Epithelial cell of proximal tubule (primary cell): ENCODE results near the gene QRSL1. TPM values are rescaled to one million over a fixed set of nuclear protein-coding genes. Genes with fewer than 3 reads are reported as not detected.
"Not testable (repeated sequence)": the region's sequence is repeated elsewhere in the genome, so short reads cannot be mapped to it uniquely, and the experiment has no call there.

Experiments used
- DNase-seq: peaks from one replicate; pipeline ENCODE4 v3.0.0-alpha.2; 2011; ENCODE audit warnings: low read depth
- H3K4me3 ChIP-seq: 2 replicates; pipeline ENCODE4 v1.5.1; 2011; ENCODE audit warnings: low read depth, mild to moderate bottlenecking, low read length
- total RNA-seq: library from RNA; depleted of rRNA; stranded (reverse); fragments of >200 nt; gene quantifications from 2 replicates; pipeline ENCODE4 v1.2.3, GENCODE V29; 2015
- TF ChIP-seq, protein P1 (sequence below): conservative IDR thresholded peaks from 2 replicates; pipeline ENCODE4 v1.5.1; 2012; ENCODE audit warnings: low read depth, mild to moderate bottlenecking, low read length

The QRSL1 gene
- total RNA-seq, 1 donor from 2014 or later, result 6.9 TPM

GRCh38 chr6:106692112-106692818, 62.9 kb downstream of the QRSL1 start:
- H3K4me3 ChIP-seq, result no peak overlapping the region
- DNase-seq, result peak; percentile 83
- TF ChIP-seq, protein P1, sequence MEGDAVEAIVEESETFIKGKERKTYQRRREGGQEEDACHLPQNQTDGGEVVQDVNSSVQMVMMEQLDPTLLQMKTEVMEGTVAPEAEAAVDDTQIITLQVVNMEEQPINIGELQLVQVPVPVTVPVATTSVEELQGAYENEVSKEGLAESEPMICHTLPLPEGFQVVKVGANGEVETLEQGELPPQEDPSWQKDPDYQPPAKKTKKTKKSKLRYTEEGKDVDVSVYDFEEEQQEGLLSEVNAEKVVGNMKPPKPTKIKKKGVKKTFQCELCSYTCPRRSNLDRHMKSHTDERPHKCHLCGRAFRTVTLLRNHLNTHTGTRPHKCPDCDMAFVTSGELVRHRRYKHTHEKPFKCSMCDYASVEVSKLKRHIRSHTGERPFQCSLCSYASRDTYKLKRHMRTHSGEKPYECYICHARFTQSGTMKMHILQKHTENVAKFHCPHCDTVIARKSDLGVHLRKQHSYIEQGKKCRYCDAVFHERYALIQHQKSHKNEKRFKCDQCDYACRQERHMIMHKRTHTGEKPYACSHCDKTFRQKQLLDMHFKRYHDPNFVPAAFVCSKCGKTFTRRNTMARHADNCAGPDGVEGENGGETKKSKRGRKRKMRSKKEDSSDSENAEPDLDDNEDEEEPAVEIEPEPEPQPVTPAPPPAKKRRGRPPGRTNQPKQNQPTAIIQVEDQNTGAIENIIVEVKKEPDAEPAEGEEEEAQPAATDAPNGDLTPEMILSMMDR, result no peak

DNA sequence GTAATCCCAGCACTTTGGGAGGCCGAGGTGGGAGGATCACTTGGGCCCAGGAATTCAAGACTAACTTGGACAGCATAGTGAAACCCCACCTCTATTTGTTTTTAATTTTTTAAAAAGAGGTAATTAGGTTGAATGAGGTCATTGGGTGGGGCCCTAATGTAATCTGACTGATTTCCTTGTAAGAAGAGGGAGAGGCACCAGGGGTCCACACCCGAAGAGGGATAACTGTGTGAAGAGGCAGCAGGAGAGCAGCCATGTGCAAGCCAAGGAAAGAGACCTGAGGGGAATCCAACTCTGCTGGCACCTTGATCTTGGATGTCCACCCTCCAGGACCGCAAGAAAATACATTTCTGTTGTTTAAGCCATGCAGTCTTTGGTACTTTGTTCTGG, 63.4 kb downstream of the QRSL1 start:
- TF ChIP-seq, protein P1, result no peak
- no peak for DNase-seq
- no peak overlapping the region for H3K4me3 ChIP-seq

DNA sequence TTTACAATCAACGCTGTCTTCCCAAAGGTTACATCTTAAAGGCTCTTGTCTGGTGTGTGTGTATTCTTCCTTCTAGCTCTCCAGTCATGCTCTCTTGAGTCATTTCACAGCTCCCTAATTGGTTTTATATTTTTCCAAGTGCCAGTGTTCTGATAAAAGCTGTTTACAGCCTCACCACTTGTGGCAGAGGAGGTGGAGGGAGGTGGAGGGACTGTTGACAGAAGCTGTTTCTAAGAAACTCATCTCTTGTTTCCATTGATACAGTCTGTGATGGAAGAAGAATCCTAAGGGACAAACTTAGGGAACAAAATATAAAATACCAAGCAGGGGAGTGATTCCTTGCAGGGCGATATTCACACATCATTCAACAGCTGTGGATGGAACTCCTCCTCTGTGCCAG, 64.0 kb downstream of the QRSL1 start:
- no peak overlapping the region for H3K4me3 ChIP-seq
- no peak for DNase-seq
- TF ChIP-seq, protein P1, result no peak

DNA sequence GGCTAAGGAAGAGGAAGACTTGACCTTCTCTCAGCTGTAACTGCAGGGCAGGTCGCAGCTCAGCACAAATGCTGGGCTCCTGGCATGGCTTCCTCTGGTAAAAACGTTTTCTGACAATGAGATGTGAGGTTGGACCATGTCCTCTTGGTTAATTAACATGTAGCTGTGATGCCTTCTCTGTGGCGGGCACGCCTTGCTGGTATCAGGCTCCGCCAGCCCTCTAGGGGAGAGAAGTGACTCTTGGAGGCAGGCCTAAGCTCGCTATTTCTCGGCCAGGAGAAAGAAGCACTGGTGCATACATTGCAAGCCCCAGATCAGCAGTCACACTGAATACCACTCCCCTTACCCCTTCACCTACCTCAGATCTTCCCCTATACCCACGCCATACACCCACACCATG, 65.0 kb downstream of the QRSL1 start:
- TF ChIP-seq, protein P1, result no peak
- no peak for DNase-seq
- H3K4me3 ChIP-seq, result no peak overlapping the region

GRCh38 chr6:106700581-106700980, 71.2 kb downstream of the QRSL1 start:
- TF ChIP-seq, protein P1, result no peak
- no peak for DNase-seq
- no peak overlapping the region for H3K4me3 ChIP-seq

- not testable (repeated sequence) for DNase-seq, H3K4me3 ChIP-seq
Observed at GRCh38 chr6:106701201-106701600, 71.8 kb downstream of the QRSL1 start.

GRCh38 chr6:106702046-106702445, 72.7 kb downstream of the QRSL1 start:
- TF ChIP-seq, protein P1, result no peak
- DNase-seq, result no peak

More at GRCh38 chr6:106702046-106702445, 72.7 kb downstream of the QRSL1 start:
- H3K4me3 ChIP-seq, result no peak overlapping the region
